Activated T-helper 1 cell treated with anti-CD3 and anti-CD28 coated beads, Interleukin-2, amount 50 U/mL, for 16 hours (primary cell): Measurements from ENCODE around the gene AGAP1.
"Not testable (repeated sequence)": the region's sequence is repeated elsewhere in the genome, so short reads cannot be mapped to it uniquely, and the experiment has no call there.

Experiments used
- DNase-seq, 2 donors: peaks; one replicate each; pipeline ENCODE4 v3.0.0-alpha.2; 2020; ENCODE audit warnings: low read depth in 1 of 2, low spot score in 1 of 2

Gene AGAP1

GRCh38 chr2:236078297-236079255, 584.7 kb downstream of the AGAP1 start:
- no peak for DNase-seq

- no peak for DNase-seq
These were observed 586.6 kb downstream of the AGAP1 start for GRCh38 chr2:236080412-236080811.

- no peak for DNase-seq
These were observed 587.3 kb downstream of the AGAP1 start for GRCh38 chr2:236081171-236081570.

GRCh38 chr2:236082061-236082460, 588.2 kb downstream of the AGAP1 start:
- no peak for DNase-seq

- no peak for DNase-seq
These were observed 590.1 kb downstream of the AGAP1 start for GRCh38 chr2:236083934-236084333.

GRCh38 chr2:236085211-236085610, 591.4 kb downstream of the AGAP1 start:
- DNase-seq, result no peak

GRCh38 chr2:236085647-236086046, 591.8 kb downstream of the AGAP1 start:
- DNase-seq, result no peak

GRCh38 chr2:236086403-236086970, 592.6 kb downstream of the AGAP1 start:
- no peak for DNase-seq

- DNase-seq, result no peak
These were observed 593.2 kb downstream of the AGAP1 start for GRCh38 chr2:236086971-236087465.

GRCh38 chr2:236088368-236089057, 594.7 kb downstream of the AGAP1 start:
- no peak for DNase-seq

- no peak for DNase-seq
These were observed 595.6 kb downstream of the AGAP1 start for GRCh38 chr2:236089271-236090026.

- no peak for DNase-seq
These were observed 596.2 kb downstream of the AGAP1 start for GRCh38 chr2:236090027-236090382.

GRCh38 chr2:236090826-236091225, 597.0 kb downstream of the AGAP1 start:
- not testable (repeated sequence) for DNase-seq

GRCh38 chr2:236092714-236093113, 598.9 kb downstream of the AGAP1 start:
- no peak for DNase-seq

- DNase-seq, result no peak
These were observed 599.3 kb downstream of the AGAP1 start for GRCh38 chr2:236093134-236093533.

- DNase-seq, result no peak
These were observed 601.7 kb downstream of the AGAP1 start for GRCh38 chr2:236095504-236095903.

- no peak for DNase-seq
These were observed 607.6 kb downstream of the AGAP1 start for GRCh38 chr2:236101311-236101950.

GRCh38 chr2:236102971-236103370, 609.1 kb downstream of the AGAP1 start:
- no peak for DNase-seq

- no peak for DNase-seq
These were observed 610.1 kb downstream of the AGAP1 start for GRCh38 chr2:236103981-236104380.

GRCh38 chr2:236105955-236106607, 612.2 kb downstream of the AGAP1 start:
- DNase-seq, result no peak
